ENCODE results near the gene AAK1.

Gene AAK1

GRCh38 chr2:69521747-69522146, 121.8 kb downstream of the AAK1 start:
- Histone ChIP-seq H3K9ac (ENCODE audit: low read depth, low read length) (no peak overlapping the region), H3K4me3 (ENCODE audit: low read depth in 1 of 2, low read length in 2 of 2) (no peak overlapping the region), H2AFZ (ENCODE audit: low read depth, low read length) (no peak overlapping the region), H3K79me2 (ENCODE audit: insufficient read depth, low read length) (no peaks in the 10 kb centered on the region), H3K27me3 (ENCODE audit: insufficient read depth, low read length, poor library complexity) (no peaks in the 10 kb centered on the region), H3K4me1 (ENCODE audit: insufficient read depth, low read length) (no peaks in the 10 kb centered on the region), H3K4me2 (ENCODE audit: insufficient read depth, low read length) (no peak overlapping the region), H3K27ac (ENCODE audit: low read length) (no peak overlapping the region), H3K9me3 (ENCODE audit: insufficient read depth, low read length, severe bottlenecking) (no peaks in the 10 kb centered on the region), H4K20me1 (ENCODE audit: insufficient read depth, low read length) (no peaks in the 10 kb centered on the region), H3K36me3 (ENCODE audit: insufficient read depth, low read length) (peaks cover 92% of the 10 kb centered on the region)
- TF ChIP-seq EZH2 (IDR thresholded peaks at IDR 0.05; ENCODE audit: borderline replicate concordance, low read depth, low read length, severe bottlenecking) (no peak), CTCF (IDR thresholded peaks at IDR 0.05; ENCODE audit: borderline replicate concordance, extremely low read depth, low read length, poor library complexity, severe bottlenecking) (no peak)
- DNase-seq, result no peak
- no peak for ATAC-seq (ENCODE audit: insufficient read depth, low read depth)

DNA sequence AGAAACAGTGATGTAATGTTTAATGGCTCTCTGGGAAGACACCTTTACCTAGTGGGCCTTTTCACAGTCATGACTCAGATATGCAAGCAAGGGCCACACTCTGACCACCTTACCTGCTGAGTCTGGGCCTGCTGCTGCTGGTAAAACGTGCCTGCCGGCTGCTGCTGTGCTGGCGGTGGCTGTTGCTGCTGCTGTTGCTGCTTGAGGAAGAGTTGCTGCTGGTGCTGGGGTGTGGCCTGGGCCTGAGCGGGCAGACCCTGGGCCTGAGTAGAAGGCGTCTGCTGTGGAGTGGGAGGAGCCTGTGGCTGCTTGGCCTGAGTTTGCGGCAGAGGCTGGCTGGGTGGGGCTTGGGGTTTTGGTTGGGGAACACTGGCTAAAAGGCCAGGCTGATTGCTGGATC, 124.7 kb downstream of the AAK1 start:
- H3K27me3 ChIP-seq (ENCODE audit: insufficient read depth, low read length, poor library complexity), result no peaks in the 10 kb centered on the region
- no peak for TF ChIP-seq CTCF (IDR thresholded peaks at IDR 0.05; ENCODE audit: borderline replicate concordance, extremely low read depth, low read length, poor library complexity, severe bottlenecking)
- no peak for TF ChIP-seq EZH2 (IDR thresholded peaks at IDR 0.05; ENCODE audit: borderline replicate concordance, low read depth, low read length, severe bottlenecking)
- H3K9me3 ChIP-seq (ENCODE audit: insufficient read depth, low read length, severe bottlenecking), result no peaks in the 10 kb centered on the region
- no peaks in the 10 kb centered on the region for H3K4me1 ChIP-seq (ENCODE audit: insufficient read depth, low read length)
- H3K27ac ChIP-seq (ENCODE audit: low read length), result no peak overlapping the region
- H3K4me2 ChIP-seq (ENCODE audit: insufficient read depth, low read length), result no peak overlapping the region
- DNase-seq (peak; percentile 12), ATAC-seq (ENCODE audit: insufficient read depth, low read depth) (peak; percentile 50; the same call in 2 of the 3 replicates)
- H3K36me3 ChIP-seq (ENCODE audit: insufficient read depth, low read length), result peaks cover 93% of the 10 kb centered on the region
- no peaks in the 10 kb centered on the region for H4K20me1 ChIP-seq (ENCODE audit: insufficient read depth, low read length)
- H3K9ac ChIP-seq (ENCODE audit: low read depth, low read length), result no peak overlapping the region
- no peak overlapping the region for H3K4me3 ChIP-seq (ENCODE audit: low read depth in 1 of 2, low read length in 2 of 2)
- H3K79me2 ChIP-seq (ENCODE audit: insufficient read depth, low read length), result no peaks in the 10 kb centered on the region
- H2AFZ ChIP-seq (ENCODE audit: low read depth, low read length), result no peak overlapping the region

DNA sequence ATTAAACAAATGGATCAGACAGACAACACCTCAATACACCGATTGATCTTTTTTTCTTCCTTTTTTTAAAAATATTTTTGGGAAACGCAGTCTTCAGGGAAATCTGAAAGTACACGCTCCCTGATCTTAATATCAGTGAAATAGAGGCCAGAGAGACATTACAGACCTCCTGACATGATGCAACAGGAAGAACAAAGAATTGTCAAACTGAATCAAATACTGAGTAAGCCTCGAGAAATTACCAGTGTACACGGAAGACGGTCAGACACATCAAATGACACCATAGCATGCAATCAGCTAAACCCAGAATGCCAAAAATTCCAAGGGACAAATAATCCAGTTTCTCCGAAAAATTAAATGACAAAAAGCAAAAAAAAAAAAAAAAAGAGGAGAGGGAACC, 126.1 kb downstream of the AAK1 start:
- H3K27ac ChIP-seq (ENCODE audit: low read length), result no peak overlapping the region
- H3K36me3 ChIP-seq (ENCODE audit: insufficient read depth, low read length), result peaks cover 94% of the 10 kb centered on the region
- H3K4me3 ChIP-seq (ENCODE audit: low read depth in 1 of 2, low read length in 2 of 2), result no peak overlapping the region
- H2AFZ ChIP-seq (ENCODE audit: low read depth, low read length), result no peak overlapping the region
- ATAC-seq (ENCODE audit: insufficient read depth, low read depth) (no peak), DNase-seq (no peak)
- H3K27me3 ChIP-seq (ENCODE audit: insufficient read depth, low read length, poor library complexity), result no peaks in the 10 kb centered on the region
- no peak overlapping the region for H3K9ac ChIP-seq (ENCODE audit: low read depth, low read length)
- no peaks in the 10 kb centered on the region for H4K20me1 ChIP-seq (ENCODE audit: insufficient read depth, low read length)
- H3K9me3 ChIP-seq (ENCODE audit: insufficient read depth, low read length, severe bottlenecking), result no peaks in the 10 kb centered on the region
- H3K4me2 ChIP-seq (ENCODE audit: insufficient read depth, low read length), result no peak overlapping the region
- no peak for TF ChIP-seq CTCF (IDR thresholded peaks at IDR 0.05; ENCODE audit: borderline replicate concordance, extremely low read depth, low read length, poor library complexity, severe bottlenecking)
- no peak for TF ChIP-seq EZH2 (IDR thresholded peaks at IDR 0.05; ENCODE audit: borderline replicate concordance, low read depth, low read length, severe bottlenecking)
- H3K4me1 ChIP-seq (ENCODE audit: insufficient read depth, low read length), result no peaks in the 10 kb centered on the region
- H3K79me2 ChIP-seq (ENCODE audit: insufficient read depth, low read length), result no peaks in the 10 kb centered on the region

GRCh38 chr2:69514819-69515218, 128.7 kb downstream of the AAK1 start:
- Histone ChIP-seq H3K4me1 (ENCODE audit: insufficient read depth, low read length) (no peaks in the 10 kb centered on the region), H3K9ac (ENCODE audit: low read depth, low read length) (no peak overlapping the region), H3K27me3 (ENCODE audit: insufficient read depth, low read length, poor library complexity) (no peaks in the 10 kb centered on the region), H2AFZ (ENCODE audit: low read depth, low read length) (no peak overlapping the region), H4K20me1 (ENCODE audit: insufficient read depth, low read length) (no peaks in the 10 kb centered on the region), H3K79me2 (ENCODE audit: insufficient read depth, low read length) (no peaks in the 10 kb centered on the region), H3K4me3 (ENCODE audit: low read depth in 1 of 2, low read length in 2 of 2) (no peak overlapping the region), H3K4me2 (ENCODE audit: insufficient read depth, low read length) (no peak overlapping the region), H3K36me3 (ENCODE audit: insufficient read depth, low read length) (peaks cover 94% of the 10 kb centered on the region), H3K27ac (ENCODE audit: low read length) (no peak overlapping the region), H3K9me3 (ENCODE audit: insufficient read depth, low read length, severe bottlenecking) (no peaks in the 10 kb centered on the region)
- ATAC-seq (ENCODE audit: insufficient read depth, low read depth) (no peak), DNase-seq (no peak)
- no peak for TF ChIP-seq CTCF (IDR thresholded peaks at IDR 0.05; ENCODE audit: borderline replicate concordance, extremely low read depth, low read length, poor library complexity, severe bottlenecking)
- no peak for TF ChIP-seq EZH2 (IDR thresholded peaks at IDR 0.05; ENCODE audit: borderline replicate concordance, low read depth, low read length, severe bottlenecking)
